Measurements from ENCODE around the gene HYDIN.
"Not testable (repeated sequence)": the region's sequence is repeated elsewhere in the genome, so short reads cannot be mapped to it uniquely, and the experiment has no call there.

The HYDIN gene

DNA sequence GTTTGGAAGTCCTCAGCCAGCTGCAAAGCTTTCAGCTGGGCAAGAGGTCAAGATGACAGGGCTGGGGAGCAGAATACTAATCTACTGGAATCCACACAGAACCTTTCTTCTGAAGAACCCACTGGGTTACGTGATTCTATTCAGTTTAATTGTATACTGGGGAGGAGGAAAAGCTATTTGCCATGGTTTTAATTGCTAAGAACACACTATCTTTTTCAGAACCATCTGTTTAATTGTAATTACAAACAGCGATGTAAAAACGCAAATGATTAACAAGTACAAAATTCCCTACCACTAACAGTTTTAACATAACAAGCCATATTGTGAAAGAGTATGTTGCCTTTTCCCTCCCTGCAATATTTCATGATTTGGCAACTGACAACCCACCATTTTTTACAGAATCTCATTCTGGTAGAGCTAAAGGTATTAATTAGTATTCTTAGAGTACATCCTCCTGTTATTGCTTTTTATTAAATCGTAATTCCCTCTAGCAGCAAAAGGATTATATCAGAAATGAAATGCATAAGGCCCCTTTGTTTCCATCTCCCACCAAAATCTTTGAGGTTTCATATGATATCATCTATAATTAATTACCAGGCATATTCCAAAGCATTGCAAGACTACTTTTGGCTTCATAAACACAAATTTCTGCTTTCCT is 12.1 kb downstream of the HYDIN start:
- DNase-seq = no peak

DNA sequence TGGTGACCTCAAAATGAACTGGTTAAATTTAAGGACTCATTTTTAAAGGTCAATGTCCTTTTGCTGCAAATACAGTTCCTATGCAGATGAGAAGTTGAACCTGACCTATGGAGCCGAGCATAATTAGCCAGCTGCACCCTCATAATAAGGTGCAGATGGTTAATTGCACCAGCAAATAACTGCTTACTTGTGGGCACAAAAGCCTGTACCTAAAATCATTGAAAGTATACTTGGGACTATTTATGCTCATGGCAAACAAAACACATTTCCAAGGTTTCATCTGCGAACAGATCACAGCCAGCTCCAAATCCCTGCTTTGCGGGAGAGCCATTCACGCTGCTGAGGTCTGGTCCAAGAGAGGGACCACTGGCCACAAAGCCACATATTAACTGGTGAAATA is 13.0 kb downstream of the HYDIN start:
- no peak for DNase-seq

DNA sequence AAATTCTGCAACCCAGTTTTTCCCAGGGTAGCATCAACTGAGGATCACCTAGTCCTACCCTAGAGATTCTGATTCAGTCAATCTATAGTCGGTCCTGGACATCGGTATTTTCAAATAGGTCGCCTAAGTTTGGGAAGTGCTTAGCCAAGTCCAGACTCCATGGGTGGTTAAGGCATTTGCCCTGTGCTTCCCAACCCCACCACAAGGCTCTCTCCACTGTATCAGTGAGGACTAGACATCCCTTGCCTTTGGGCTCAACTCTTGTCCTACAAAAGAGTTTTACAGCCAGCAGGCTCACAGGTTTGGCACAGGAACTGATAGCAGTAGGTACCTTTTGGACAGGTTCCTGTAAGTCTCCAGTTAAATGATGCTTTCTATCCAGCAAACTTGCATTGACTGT is 13.8 kb downstream of the HYDIN start:
- no peak for DNase-seq

DNA sequence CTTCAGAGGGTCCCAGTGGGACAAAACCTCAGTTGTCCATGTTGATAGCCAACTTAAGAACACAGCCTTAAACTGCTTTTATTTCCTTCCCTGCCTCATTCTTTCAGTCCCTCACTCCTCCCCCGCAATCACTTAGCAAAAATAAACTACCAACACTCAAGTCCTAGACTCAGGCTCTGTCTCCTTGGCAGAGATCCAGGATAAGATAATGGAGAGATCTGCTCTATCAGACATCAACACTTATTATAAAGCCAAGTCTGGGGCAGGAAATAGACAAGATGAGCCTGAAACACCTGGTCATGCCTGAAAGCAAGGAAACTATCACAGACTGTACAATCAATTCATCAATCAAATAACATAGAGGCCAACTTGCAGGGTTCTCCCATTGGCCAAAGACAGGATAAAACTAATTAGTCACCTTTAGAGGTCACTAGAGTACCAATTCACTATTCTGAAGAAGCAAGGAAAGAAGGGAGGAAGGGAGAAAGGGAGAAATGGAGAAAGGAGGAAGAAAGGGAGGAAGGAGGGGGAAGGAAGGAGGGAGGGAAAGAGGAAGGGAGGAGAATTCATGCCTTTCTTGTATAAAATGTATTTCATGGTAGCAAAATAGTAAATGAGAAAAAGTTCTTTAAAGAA is 15.7 kb downstream of the HYDIN start:
- DNase-seq = no peak

DNA sequence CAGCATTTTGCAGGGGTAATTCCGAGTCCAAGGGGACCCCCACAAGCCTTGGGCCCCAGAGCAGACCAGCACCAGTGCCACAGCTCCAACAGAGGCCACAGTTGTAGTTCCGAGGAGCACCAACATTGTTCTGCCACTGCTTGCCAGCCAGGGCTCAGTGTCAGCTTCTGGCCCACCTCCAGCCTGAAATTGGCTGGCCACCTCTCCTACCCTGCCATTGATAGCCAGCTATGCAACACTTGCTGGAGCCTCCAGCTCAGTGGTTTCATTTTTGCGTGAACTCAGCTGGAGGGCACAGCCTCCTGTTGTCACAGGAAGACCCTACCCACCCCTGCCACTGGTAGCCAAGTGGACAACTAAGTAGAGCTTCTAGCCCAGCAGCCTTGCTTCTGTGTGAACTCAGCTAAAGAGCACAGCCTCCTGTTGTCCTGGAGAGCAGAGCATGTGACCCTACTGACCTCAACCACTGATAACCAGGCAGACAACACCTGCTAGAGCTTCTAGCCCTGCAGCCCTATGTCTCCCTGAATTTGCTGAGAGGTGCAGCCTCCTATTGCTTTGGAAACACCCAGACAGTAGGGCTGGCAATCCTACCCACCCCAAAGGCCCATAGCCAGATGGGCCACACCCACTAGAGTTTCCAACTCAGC is 24.9 kb downstream of the HYDIN start:
- DNase-seq = no peak

DNA sequence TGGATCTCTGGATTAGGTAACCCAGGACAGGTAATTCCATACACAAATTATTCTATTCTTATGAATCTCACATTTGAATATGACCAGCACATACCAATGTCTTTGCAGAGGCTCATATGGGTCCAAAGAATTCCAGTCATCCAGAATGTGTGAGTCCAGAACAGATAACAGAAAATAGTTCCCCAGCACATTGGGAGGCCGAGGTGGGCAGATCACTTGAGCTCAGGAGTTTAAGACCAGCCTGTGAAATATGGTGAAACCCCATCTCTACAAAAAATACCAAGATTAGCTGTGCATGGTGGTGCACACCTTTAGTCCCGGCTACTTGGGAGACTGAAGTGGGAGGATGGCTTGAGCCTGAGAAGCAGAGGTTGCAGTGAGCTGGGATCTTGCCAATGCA is 26.9 kb downstream of the HYDIN start:
- DNase-seq = no peak

DNA sequence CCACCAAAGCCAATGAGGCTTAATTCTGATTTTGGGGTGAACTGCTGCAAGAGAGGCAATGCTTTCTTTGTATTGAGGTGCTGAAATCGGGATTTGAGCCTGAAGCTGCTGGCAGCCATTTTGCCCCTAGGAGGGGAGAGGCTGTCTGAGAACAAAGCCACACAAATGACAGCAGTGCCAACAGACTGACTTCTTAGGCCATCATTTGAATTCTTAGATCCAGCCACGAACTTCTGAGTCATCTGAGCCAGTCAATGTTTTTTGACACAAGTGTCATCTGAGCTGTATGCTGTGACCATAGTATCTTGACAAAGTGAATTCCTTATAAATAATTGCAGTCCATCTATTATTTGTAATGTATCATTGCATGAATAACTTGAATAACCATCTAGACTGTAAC is 29.0 kb downstream of the HYDIN start:
- no peak for DNase-seq

DNA sequence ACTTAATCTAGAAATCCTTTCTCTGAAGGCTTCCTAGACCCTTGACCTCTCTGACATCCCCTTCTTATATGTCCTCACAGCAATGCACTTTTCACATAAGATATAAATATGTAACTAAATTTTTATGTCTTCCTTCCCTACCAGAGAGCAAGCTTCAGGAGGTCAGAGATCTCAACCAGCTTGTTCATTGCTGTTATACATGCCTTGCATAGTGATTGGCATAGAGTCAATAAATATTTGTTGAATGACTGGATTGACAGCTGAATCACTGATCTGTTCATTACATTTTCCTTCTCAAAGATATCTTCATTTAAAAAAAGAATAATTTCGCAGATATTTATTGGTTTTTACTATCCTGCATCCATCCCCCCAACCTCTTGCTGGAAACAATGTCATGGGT is 29.5 kb downstream of the HYDIN start:
- no peak for DNase-seq

DNA sequence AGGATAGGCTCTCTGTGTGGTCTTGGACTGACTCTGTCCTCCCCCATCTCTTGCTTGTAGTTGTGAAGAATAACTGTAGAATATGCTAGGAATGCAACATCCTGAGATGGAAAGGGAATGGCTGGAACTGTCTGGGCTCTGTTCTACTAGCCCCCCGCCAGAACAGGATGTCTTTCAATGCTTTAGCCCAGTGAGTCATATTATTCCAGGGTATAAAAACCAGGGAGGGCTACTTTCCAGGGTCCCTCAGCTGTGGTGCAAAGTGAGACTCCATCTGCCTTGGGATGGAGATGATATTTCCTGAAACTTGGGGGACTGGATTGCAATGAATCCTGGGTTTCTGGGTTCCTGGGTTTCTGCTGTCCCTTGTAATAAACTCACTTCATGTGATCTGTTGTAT is 32.1 kb downstream of the HYDIN start:
- DNase-seq = no peak

DNA sequence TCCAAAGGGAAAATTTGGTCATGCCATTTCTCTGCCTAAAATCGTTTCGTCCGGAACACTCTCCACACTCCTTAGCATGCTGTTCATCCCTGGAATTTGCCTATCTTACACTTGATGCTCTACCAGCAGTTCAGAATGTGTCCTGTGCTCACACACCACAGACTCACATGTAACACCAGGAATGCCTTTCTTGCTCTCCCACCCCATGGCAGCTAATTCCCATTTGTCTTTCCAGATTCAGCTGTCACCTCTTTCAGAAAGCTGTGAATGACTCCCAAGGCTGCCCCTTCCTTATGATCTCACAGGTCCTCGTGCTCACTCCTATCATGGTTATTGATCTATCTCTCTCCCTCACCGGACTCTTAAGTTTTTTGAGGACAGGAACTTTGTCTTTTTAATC is 38.1 kb downstream of the HYDIN start:
- DNase-seq = no peak

DNA sequence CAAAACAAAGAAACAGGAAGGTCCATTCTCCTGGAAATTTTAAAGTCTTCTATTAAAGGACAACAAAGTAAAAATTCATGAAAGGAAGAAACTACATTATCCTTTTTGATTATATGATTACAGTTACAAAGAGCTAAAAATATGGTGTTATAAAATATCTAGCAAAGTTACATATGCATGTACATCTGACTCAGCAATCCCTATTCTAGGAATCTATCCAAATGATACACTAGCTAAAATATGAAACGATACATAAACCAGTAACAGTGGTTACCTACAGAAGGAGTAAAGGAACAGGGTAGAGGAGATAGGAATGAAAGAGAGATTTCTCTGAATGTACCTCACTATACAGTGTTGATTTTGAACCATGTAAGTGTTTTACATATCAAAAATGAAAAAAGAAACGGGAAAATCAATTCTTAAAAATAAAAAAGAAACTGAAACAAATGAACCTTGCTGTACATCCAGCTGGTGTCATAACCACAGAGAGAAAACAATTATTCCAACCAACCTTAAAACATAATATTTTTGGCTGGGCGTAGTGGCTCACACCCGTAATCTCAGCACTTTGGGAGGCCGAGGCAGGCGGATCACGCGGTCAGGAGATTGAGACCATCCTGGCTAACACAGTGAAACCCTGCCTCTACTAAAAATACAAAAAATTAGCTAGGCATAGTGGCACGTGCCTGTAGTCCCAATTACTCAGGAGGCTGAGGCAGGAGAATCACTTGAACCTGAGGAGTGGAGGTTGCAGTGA is 41.4 kb downstream of the HYDIN start:
- DNase-seq = no peak

DNA sequence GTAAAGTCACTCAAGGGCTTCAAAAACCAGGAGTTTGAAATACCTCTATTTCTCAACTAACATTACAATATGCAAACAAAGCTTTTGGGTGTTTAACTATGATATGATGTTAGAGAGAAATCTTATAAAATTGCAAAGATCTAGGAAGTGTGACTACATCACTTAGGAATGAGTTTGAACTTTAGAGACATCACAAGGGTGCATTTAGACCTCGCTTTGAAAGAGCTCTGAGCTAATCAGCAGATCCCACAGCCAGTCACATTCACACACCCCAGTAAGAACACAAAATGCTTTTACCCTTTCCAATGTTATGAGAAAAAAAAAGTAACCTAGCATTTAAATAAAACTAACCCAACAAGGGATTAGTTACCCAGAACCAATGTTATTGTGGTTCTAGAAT is 45.2 kb downstream of the HYDIN start:
- no peak for DNase-seq

DNA sequence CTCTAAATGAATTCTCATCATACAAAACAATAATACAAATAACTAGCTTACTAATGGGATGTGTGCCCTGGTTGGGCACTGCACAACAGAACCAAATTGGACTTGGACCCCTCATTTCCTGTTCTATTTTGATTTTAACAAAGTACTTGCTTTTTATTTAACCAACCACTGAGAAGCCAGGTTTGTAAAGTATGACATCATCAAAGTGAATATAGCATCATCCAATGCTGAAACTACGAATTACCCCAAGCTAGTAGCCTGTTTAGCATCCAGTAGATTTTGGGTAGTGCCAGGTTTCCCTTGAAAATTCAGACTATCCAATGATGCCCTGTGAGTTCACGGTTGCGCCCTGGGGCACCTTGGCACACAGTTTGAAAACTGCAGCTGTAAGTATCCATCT is 51.0 kb downstream of the HYDIN start:
- DNase-seq = no peak

DNA sequence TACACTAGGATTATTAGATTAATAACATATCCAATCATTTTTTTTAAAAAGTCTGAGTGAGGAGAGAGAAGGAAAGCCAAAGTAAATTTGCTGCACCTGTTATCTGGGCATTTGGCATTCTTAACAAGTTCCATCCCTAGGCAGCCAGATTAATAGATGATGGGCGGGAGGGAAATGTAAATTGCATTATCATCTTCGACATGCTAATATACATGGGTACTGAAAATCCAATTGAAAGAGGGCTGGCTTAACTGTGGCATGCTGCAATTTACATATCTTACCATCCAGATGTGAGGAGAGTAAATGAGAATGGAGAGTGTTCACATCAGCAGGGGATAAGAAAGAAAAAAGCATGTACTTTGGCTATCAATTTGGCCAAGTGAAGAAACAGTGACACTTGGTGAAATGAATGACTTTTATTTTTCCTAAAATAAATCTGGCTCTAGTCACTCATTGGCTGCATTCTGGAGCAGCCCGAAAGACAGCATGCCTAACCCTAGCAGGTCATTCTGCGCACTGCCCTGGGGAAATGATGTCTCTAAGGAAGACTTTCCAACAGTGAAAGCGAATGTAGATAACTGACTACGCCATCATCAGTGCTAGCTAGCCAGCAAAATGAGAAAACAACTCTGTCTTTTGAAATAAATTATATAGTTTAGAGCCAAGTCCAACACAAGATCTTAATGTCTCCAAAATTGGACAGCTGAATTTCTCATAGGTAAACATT is 57.9 kb downstream of the HYDIN start:
- DNase-seq = no peak

DNA sequence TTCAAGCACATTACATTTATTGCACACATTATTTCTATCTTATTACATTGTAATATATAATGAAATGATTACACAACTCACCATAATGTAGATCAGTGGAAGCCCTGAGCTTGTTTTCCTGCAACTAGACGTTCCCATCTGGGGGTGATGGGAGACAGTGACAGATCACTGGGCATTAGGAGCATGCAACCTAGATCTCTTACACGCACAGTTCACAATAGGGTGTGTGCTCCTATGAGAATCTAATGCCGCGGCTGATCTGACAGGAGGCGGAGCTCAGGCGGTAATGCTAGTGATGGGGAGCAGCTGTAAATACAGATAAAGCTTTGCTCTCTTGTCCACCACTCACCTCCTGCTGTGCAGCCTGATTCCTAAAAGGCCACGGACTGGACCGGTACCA is 69.5 kb downstream of the HYDIN start:
- DNase-seq = not testable (repeated sequence)

DNA sequence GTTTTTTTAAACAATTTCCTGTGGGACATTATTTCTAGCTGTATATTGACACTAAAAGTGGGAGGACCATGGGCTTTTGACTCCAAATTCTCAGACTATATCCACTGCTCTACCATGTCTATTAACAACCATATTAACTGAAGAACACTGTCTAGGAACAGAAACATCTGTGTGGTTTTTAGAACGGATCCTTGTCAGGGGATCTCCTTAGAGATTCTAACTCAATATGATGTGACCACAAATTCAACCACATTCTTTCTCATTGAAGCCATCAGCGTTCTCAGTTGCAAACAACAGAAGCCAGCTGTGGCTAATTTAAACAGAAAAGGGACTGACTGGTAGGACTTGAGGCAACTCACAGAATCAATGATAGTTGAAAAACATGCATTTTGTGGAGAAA is 73.2 kb downstream of the HYDIN start:
- DNase-seq = not testable (repeated sequence)

DNA sequence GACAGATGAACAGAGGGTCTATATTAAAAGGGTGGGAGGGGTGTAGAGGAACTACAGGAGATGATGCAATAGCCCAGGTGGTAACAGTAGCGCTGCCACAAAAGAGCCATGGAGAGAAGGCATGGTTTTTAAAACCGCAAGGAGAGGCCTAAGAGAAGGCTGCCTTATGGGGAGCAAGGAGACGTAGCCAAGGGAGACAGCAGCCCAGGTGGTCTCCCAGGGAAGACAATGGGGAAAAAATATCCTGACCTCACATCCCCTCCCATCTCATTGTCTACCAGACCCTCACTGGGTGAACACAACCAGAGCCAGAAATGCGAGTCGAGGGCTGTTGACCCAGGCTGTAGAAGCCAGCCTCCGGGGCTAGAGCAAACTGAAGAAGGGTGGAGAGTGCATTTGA is 77.2 kb downstream of the HYDIN start:
- DNase-seq = not testable (repeated sequence)

DNA sequence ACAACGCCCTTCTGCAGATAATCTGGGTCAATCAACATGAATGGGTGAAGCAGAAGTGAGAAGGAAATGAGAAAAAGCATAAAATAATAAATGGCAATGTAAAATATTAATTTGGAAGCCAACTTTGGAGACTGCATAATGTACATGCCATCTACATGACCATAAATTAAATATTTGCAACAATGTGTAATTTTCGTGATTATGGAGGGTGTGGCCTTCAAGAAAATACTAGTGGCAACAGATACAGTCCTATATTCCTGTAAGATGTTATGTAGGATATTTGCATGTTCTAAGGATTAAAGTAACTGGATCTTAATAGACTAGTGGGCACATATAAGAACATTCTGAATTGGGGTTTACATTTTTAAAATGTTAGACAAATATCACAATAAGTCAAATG is 78.9 kb downstream of the HYDIN start:
- not testable (repeated sequence) for DNase-seq

DNA sequence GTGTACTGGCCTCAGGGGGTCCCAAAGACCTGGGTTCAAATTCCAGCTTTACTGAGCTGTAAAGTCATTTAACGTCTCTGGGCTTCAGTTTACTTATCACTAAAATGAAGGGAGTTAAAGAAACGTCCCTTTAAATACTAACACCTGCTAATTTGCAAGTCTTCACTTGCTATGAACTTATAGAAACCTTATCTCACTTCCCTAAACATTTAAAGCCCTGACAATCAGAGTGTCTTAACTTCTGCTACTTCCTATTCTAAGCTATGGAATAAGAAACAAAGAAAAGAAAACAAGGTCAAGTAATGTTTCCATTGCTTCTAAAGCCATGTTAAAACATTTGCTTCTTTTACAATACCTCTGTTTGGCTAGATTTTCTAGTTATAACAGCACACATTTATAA is 87.3 kb downstream of the HYDIN start:
- not testable (repeated sequence) for DNase-seq

DNA sequence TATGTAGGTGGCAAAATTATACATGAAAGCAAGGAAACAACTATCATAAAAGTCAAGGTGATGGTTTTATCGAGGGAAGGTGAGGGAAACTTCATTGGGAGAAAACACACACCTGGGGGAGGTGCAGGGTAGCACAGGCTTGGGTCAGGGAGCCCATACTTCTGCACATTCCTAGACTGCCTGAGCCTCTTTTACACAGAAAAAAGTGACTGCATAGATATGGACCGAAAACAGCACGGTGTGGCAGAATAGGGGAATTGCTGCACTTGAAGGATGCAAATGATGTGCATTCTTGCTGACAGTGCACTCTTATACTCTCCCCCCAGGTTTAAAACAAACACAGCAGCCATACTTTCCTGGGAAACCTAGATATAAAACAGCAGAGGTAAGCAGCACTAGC is 120.0 kb downstream of the HYDIN start:
- DNase-seq = not testable (repeated sequence)

DNA sequence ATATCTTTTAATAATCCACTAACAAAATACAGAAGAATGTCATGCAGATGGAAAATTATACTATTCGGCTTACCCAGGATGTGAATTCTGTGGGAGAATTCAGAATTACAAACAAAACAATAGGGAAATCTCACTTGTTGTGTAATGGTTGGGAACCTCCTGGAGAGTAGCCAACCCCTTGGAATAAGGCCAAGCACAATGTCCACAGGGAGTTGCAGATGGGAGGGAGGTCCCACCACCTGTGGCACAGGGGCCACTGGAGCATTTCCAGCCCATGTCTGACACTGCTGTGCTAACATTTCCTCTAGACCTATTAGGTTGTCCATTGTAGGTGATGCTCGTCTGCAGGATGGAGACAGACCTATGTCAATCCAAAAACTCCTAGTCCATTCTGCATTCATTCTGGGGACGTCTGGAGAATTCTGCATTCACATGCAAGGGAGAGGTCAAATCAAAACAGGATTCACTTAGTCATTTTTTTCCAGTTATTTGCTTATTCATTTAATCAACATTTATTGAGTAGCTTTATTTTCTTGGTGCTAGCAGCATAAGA is 120.8 kb downstream of the HYDIN start:
- DNase-seq = not testable (repeated sequence)

DNA sequence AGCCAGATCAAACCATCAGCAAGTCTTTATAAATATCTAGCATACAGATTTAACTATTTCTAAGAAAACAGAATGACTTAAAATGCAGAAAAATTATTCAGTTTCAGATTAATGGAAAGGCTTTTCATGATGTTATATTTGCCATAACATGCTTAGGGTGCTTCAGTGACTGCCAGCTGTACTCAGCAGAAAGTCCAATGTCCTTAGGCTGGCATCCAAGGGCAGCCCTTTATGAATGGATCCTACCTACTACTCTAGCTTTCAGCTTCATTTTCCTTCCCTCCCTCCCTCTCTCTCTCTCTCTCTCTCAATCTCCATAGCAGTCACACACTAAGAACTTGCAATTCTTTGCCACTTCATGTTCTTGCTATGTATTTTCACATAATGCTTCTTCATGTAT is 124.6 kb downstream of the HYDIN start:
- DNase-seq = not testable (repeated sequence)

DNA sequence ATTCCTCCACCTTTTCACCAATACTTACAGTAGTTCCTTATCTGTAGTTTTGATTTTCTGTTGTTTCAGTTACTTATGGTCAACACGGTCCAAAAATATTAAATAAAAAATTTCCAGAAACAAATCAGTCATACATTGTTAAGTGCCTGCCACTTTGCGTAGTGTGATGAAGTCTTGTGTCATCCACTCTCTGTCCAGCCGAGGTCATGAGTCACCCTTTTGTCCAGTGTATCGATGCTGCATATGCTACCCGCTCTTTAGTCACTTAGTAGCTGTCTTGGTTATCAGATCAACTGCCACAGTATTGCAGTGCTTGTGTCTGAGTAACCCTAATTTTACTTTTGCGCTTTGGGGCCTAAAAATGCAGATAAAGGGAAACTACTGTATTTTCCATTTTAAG is 146.9 kb downstream of the HYDIN start:
- not testable (repeated sequence) for DNase-seq
